GM18858 (cell line): ENCODE data around the gene KIF15.
"Not testable (repeated sequence)": the region's sequence is repeated elsewhere in the genome, so short reads cannot be mapped to it uniquely, and the experiment has no call there.

Experiments
- ATAC-seq: cut with Tn5 transposase; IDR thresholded peaks from one replicate; pipeline ENCODE4 v1.9.1; 2021; ENCODE audit not compliant: unreplicated experiment

KIF15 gene

GRCh38 chr3:44761424-44762169 is at the start of gene KIF15, which contains the start of gene KIAA1143:
TSS of gene KIF15 (plus strand) at chr3:44761794. CDS start at chr3:44761866, 72 bp downstream.
TSS of gene KIAA1143 (minus strand) at chr3:44761619. CDS start at chr3:44761602, 17 bp downstream.
- peak; percentile 67 for ATAC-seq

GRCh38 chr3:44712455-44713075 is 49.0 kb upstream of the KIF15 start, which contains the start of gene ZNF502:
TSS of gene ZNF502 (plus strand) at chr3:44712660. CDS start at chr3:44720262, 7,602 bp downstream.
- ATAC-seq, result no peak

GRCh38 chr3:44721231-44722102 is 40.1 kb upstream of the KIF15 start:
- ATAC-seq, result no peak

- no peak for ATAC-seq
Measured at GRCh38 chr3:44722103-44722401, 39.5 kb upstream of the KIF15 start.

- peak; percentile 57 for ATAC-seq
Measured at GRCh38 chr3:44729384-44729910, 32.1 kb upstream of the KIF15 start, which contains the start of gene ZNF501. TSS of gene ZNF501 (plus strand) at chr3:44729635. CDS start at chr3:44734422, 4,787 bp downstream.

GRCh38 chr3:44734646-44735168 is 26.9 kb upstream of the KIF15 start:
- no peak for ATAC-seq

- ATAC-seq, result no peak
Measured at GRCh38 chr3:44761101-44761423, 532 bp upstream of the KIF15 start.

- ATAC-seq, result no peak
Measured at GRCh38 chr3:44762170-44762677, 630 bp downstream of the KIF15 start.

GRCh38 chr3:44762690-44763089 is 1.1 kb downstream of the KIF15 start:
- ATAC-seq, result no peak

GRCh38 chr3:44764248-44764647 is 2.7 kb downstream of the KIF15 start:
- ATAC-seq, result no peak

- ATAC-seq, result no peak
Measured at GRCh38 chr3:44771424-44772098, 10.0 kb downstream of the KIF15 start.

- no peak for ATAC-seq
Measured at GRCh38 chr3:44772099-44772442, 10.5 kb downstream of the KIF15 start.

- no peak for ATAC-seq
Measured at GRCh38 chr3:44782891-44783290, 21.3 kb downstream of the KIF15 start.

GRCh38 chr3:44795197-44795596 is 33.6 kb downstream of the KIF15 start:
- ATAC-seq, result no peak

GRCh38 chr3:44802011-44802410 is 40.4 kb downstream of the KIF15 start:
- ATAC-seq, result no peak

GRCh38 chr3:44803298-44803697 is 41.7 kb downstream of the KIF15 start:
- ATAC-seq, result no peak

GRCh38 chr3:44805960-44806359 is 44.4 kb downstream of the KIF15 start:
- ATAC-seq, result no peak

- ATAC-seq, result no peak
Measured at GRCh38 chr3:44814751-44815150, 53.2 kb downstream of the KIF15 start.

- ATAC-seq, result not testable (repeated sequence)
Measured at GRCh38 chr3:44816334-44816733, 54.7 kb downstream of the KIF15 start.

- ATAC-seq, result not testable (repeated sequence)
Measured at GRCh38 chr3:44821206-44821605, 59.6 kb downstream of the KIF15 start.
